H9 (cell line): ENCODE data around the gene WSCD2. TPM values are rescaled to one million over a fixed set of nuclear protein-coding genes. Genes with fewer than 3 reads are reported as not detected.

Experiments
- DNase-seq: peaks from one replicate; pipeline ENCODE4 v3.0.0-alpha.2; 2017
- H2AFZ ChIP-seq: one replicate; pipeline ENCODE4 v1.6.1; 2013; ENCODE audit warnings: mild to moderate bottlenecking, low read length, control low read depth, moderate library complexity
- H2AK5ac ChIP-seq: 2 replicates; pipeline ENCODE4 v1.6.1; 2013; ENCODE audit warnings: low read length, control low read depth, mixed read lengths; ENCODE audit not compliant: insufficient read length
- H2BK120ac ChIP-seq: one replicate; pipeline ENCODE4 v1.6.1; 2013; ENCODE audit warnings: low read depth, mild to moderate bottlenecking, low read length, control low read depth, inconsistent platforms; ENCODE audit not compliant: poor library complexity, severe bottlenecking
- H2BK12ac ChIP-seq: 2 replicates; pipeline ENCODE4 v1.6.1; 2013; ENCODE audit warnings: low read length, control low read depth, mixed read lengths, low read depth; ENCODE audit not compliant: insufficient read length
- H2BK15ac ChIP-seq: 2 replicates; pipeline ENCODE4 v1.6.1; 2013; ENCODE audit warnings: low read depth, low read length, control low read depth
- H2BK20ac ChIP-seq: one replicate; pipeline ENCODE4 v1.6.1; 2013; ENCODE audit warnings: low read depth, mild to moderate bottlenecking, low read length, control low read depth, inconsistent platforms; ENCODE audit not compliant: poor library complexity, severe bottlenecking
- H2BK5ac ChIP-seq: 2 replicates; pipeline ENCODE4 v1.6.1; 2013; ENCODE audit warnings: low read length, control low read depth, mixed read lengths; ENCODE audit not compliant: insufficient read length
- H3K14ac ChIP-seq: 2 replicates; pipeline ENCODE4 v1.6.1; 2013; ENCODE audit warnings: low read length, control low read depth; ENCODE audit not compliant: insufficient read depth
- H3K18ac ChIP-seq: 2 replicates; pipeline ENCODE4 v1.6.1; 2013; ENCODE audit warnings: low read depth, mild to moderate bottlenecking, mixed read lengths, low read length, control low read depth; ENCODE audit not compliant: insufficient read length
- H3K23ac ChIP-seq: 2 replicates; pipeline ENCODE4 v1.6.1; 2013; ENCODE audit warnings: low read length, control low read depth, mixed read lengths, low read depth; ENCODE audit not compliant: insufficient read length
- H3K23me2 ChIP-seq: 2 replicates; pipeline ENCODE4 v1.6.1; 2013; ENCODE audit warnings: low read depth, mild to moderate bottlenecking, mixed read lengths, low read length, control low read depth; ENCODE audit not compliant: insufficient read length, poor library complexity, severe bottlenecking
- H3K27ac ChIP-seq: 2 replicates; pipeline ENCODE4 v1.5.1; 2013; ENCODE audit warnings: low read length, control low read depth, mixed read lengths, low read depth; ENCODE audit not compliant: insufficient read length
- H3K27me3 ChIP-seq: 2 replicates; pipeline ENCODE4 v1.6.1; 2013; ENCODE audit warnings: low read length, control low read depth, inconsistent platforms; ENCODE audit not compliant: insufficient read depth
- H3K4ac ChIP-seq: 2 replicates; pipeline ENCODE4 v1.6.1; 2013; ENCODE audit warnings: low read depth, mild to moderate bottlenecking, control low read depth, inconsistent platforms, low read length, moderate library complexity
- H3K4me1 ChIP-seq: 2 replicates; pipeline ENCODE4 v1.6.1; 2013; ENCODE audit warnings: low read length, control low read depth, inconsistent platforms; ENCODE audit not compliant: insufficient read depth
- H3K4me2 ChIP-seq: 2 replicates; pipeline ENCODE4 v1.6.1; 2013; ENCODE audit warnings: low read length, control low read depth, mixed read lengths; ENCODE audit not compliant: insufficient read length, insufficient read depth
- H3K56ac ChIP-seq: 2 replicates; pipeline ENCODE4 v1.6.1; 2013; ENCODE audit warnings: low read depth, mild to moderate bottlenecking, mixed read lengths, low read length, control low read depth; ENCODE audit not compliant: insufficient read length
- H3K79me1 ChIP-seq: 2 replicates; pipeline ENCODE4 v1.6.1; 2013; ENCODE audit warnings: low read depth, mild to moderate bottlenecking, moderate library complexity, low read length, control low read depth, inconsistent platforms; ENCODE audit not compliant: insufficient read depth, poor library complexity, severe bottlenecking
- H3K79me2 ChIP-seq: 2 replicates; pipeline ENCODE4 v1.6.1; 2013; ENCODE audit warnings: low read length, control low read depth, inconsistent platforms; ENCODE audit not compliant: insufficient read depth
- H3K9ac ChIP-seq: 2 replicates; pipeline ENCODE4 v1.6.1; 2013; ENCODE audit warnings: low read length, control low read depth, mixed read lengths; ENCODE audit not compliant: insufficient read length; ENCODE audit errors: extremely low read depth
- H3K9me3 ChIP-seq: one replicate; pipeline ENCODE4 v1.6.1; 2013; ENCODE audit warnings: low read depth, low read length, inconsistent platforms; ENCODE audit not compliant: control insufficient read depth
- H3T11ph ChIP-seq: one replicate; pipeline ENCODE4 v1.6.1; 2013; ENCODE audit warnings: mild to moderate bottlenecking, low read length, control low read depth, inconsistent platforms
- H4K20me1 ChIP-seq: one replicate; pipeline ENCODE4 v1.6.1; 2013; ENCODE audit not compliant: control insufficient read depth, insufficient read length, insufficient read depth
- H4K5ac ChIP-seq: 2 replicates; pipeline ENCODE4 v1.6.1; 2013; ENCODE audit warnings: low read depth, mild to moderate bottlenecking, mixed read lengths, low read length, control low read depth; ENCODE audit not compliant: insufficient read length
- H4K8ac ChIP-seq: replicated peaks from 2 replicates; pipeline ENCODE4 v1.6.1; 2013; ENCODE audit warnings: low read length, control low read depth, mixed read lengths, low read depth; ENCODE audit not compliant: insufficient read length
- H4K91ac ChIP-seq: 2 replicates; pipeline ENCODE4 v1.6.1; 2013; ENCODE audit warnings: low read depth, mild to moderate bottlenecking, moderate library complexity, mixed read lengths, low read length, control low read depth; ENCODE audit not compliant: insufficient read length
- H3K27ac Mint-ChIP-seq, 3 experiments: 2 replicates in 2 of 3; 3 replicates in 1 of 3; pipeline ENCODE4 v1.8.0; 2020 to 2021; ENCODE audit warnings: mixed read lengths in 3 of 3, mild to moderate bottlenecking in 1 of 3, moderate library complexity in 1 of 3
- H3K27me3 Mint-ChIP-seq: 2 replicates; pipeline ENCODE4 v1.8.0; 2021; ENCODE audit warnings: low read depth, mild to moderate bottlenecking, moderate library complexity, mixed read lengths
- H3K36me3 Mint-ChIP-seq, 3 experiments: 2 replicates in 2 of 3; 3 replicates in 1 of 3; pipeline ENCODE4 v1.8.0; 2020 to 2021; ENCODE audit warnings: low read depth in 3 of 3, mixed read lengths in 3 of 3; ENCODE audit not compliant: insufficient read depth in 1 of 3
- H3K4me1 Mint-ChIP-seq, 2 experiments: 2 replicates each; pipeline ENCODE4 v1.8.0; 2020; ENCODE audit warnings: mixed read lengths in 2 of 2
- H3K4me3 Mint-ChIP-seq, 2 experiments: 2 replicates in 1 of 2; 3 replicates in 1 of 2; pipeline ENCODE4 v1.8.0; 2020 to 2021; ENCODE audit warnings: mild to moderate bottlenecking in 2 of 2, mixed read lengths in 2 of 2, moderate library complexity in 1 of 2
- H3K9me3 Mint-ChIP-seq, 2 experiments: 2 replicates in 1 of 2; 3 replicates in 1 of 2; pipeline ENCODE4 v1.8.0; 2020; ENCODE audit warnings: mild to moderate bottlenecking in 2 of 2, mixed read lengths in 2 of 2, moderate library complexity in 1 of 2
- WGBS: extraction: QIAGEN DNeasy Blood & Tissue Kit; methylation state at CpG from one replicate; pipeline ENCODE4 v1.1.7; 2013; ENCODE audit warnings: missing lambda C conversion rate, low lambda C conversion rate, mixed read lengths; ENCODE audit not compliant: insufficient read length; ENCODE audit errors: extremely low coverage; 5-methylcytosine and 5-hydroxymethylcytosine counted together
- total RNA-seq: library from RNA; stranded (reverse); gene quantifications from 2 replicates; pipeline ENCODE4 v1.2.1, GENCODE V29; 2021
- TF ChIP-seq, protein P1 (sequence below): fragments of 200-600 bp; sonication (generic); conservative IDR thresholded peaks from 3 replicates; pipeline ENCODE4 v1.8.0; 2021; ENCODE audit warnings: antibody characterized with exemption, mild to moderate bottlenecking

Gene WSCD2
- total RNA-seq, 1 experiment from 2014 or later: 0.92 TPM

DNA sequence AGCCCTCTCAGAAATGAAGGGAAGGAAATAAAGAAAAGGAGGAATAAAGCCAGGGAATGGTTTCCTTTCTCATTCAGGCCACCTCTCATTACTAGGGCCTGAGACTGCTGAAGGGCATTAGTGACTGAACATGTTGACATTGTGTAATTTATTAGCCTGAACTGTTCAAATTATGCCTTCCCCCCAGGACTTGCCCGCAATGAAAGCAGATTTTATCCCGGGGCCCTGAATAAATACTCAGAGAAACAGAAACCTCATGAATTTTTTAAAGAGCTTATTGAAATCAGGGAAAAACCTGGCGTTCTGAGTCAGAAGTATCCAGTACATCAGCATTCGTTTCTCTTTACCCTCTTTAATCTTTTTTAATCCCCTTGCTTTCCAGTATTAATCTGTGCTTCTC is 35.9 kb upstream of the WSCD2 start:
- no peak overlapping the region for H3K4me2 ChIP-seq
- no peaks in the 10 kb centered on the region for H3K27me3 ChIP-seq
- H4K8ac ChIP-seq: no peak overlapping the region
- no peak overlapping the region for H3K18ac ChIP-seq
- no peak overlapping the region for H3K9ac ChIP-seq
- peaks cover 2% of the 10 kb centered on the region; the same call in 1 of the 2 replicates for H3K4me1 ChIP-seq
- no peak overlapping the region for H3K27ac ChIP-seq
- no peak overlapping the region for H3K14ac ChIP-seq
- no peak overlapping the region for H2AFZ ChIP-seq
- H2AK5ac ChIP-seq: no peak overlapping the region
- no peaks in the 10 kb centered on the region for H3K79me1 ChIP-seq
- no peaks in the 10 kb centered on the region for H3K79me2 ChIP-seq
- TF ChIP-seq, protein P1, sequence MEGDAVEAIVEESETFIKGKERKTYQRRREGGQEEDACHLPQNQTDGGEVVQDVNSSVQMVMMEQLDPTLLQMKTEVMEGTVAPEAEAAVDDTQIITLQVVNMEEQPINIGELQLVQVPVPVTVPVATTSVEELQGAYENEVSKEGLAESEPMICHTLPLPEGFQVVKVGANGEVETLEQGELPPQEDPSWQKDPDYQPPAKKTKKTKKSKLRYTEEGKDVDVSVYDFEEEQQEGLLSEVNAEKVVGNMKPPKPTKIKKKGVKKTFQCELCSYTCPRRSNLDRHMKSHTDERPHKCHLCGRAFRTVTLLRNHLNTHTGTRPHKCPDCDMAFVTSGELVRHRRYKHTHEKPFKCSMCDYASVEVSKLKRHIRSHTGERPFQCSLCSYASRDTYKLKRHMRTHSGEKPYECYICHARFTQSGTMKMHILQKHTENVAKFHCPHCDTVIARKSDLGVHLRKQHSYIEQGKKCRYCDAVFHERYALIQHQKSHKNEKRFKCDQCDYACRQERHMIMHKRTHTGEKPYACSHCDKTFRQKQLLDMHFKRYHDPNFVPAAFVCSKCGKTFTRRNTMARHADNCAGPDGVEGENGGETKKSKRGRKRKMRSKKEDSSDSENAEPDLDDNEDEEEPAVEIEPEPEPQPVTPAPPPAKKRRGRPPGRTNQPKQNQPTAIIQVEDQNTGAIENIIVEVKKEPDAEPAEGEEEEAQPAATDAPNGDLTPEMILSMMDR: no peak
- H4K20me1 ChIP-seq: no peaks in the 10 kb centered on the region
- H3K9me3 Mint-ChIP-seq: peaks cover 0 to under 1% of the 10 kb centered on the region in 2 experiments; a peak in 2 of 5 replicates
- H2BK15ac ChIP-seq: no peak overlapping the region
- no CpG with 5 or more reads among the region's 4 CpGs for WGBS
- H3T11ph ChIP-seq: no peak overlapping the region
- peaks cover 1% of the 10 kb centered on the region for H3K9me3 ChIP-seq
- no peak overlapping the region for H3K27ac Mint-ChIP-seq
- DNase-seq: no peak
- no peak overlapping the region for H2BK5ac ChIP-seq
- H3K56ac ChIP-seq: no peak overlapping the region
- H3K4me3 Mint-ChIP-seq: no peak overlapping the region
- no peak overlapping the region for H3K23ac ChIP-seq
- H3K4me1 Mint-ChIP-seq: peaks cover 12 to 18% of the 10 kb centered on the region in 2 experiments
- H3K27me3 Mint-ChIP-seq: peaks cover 19% of the 10 kb centered on the region
- no peak overlapping the region for H2BK120ac ChIP-seq
- H3K23me2 ChIP-seq: no peaks in the 10 kb centered on the region
- H4K5ac ChIP-seq: no peak overlapping the region
- H2BK20ac ChIP-seq: no peak overlapping the region
- no peak overlapping the region for H4K91ac ChIP-seq
- H2BK12ac ChIP-seq: no peak overlapping the region
- H3K4ac ChIP-seq: no peak overlapping the region
- H3K36me3 Mint-ChIP-seq: no peaks in the 10 kb centered on the region; a peak in 1 of 7 replicates
